Neuronal stem cell (in vitro differentiated cells): Measurements from ENCODE around the gene CLPSL2.

ENCODE experiments used
- DNase-seq: peaks from one replicate; pipeline ENCODE4 v3.0.0-alpha.2; 2013; ENCODE audit warnings: low spot score
- H2AFZ ChIP-seq: one replicate; pipeline ENCODE4 v1.6.1; 2013; ENCODE audit warnings: mild to moderate bottlenecking, low read length, inconsistent platforms
- H2AK5ac ChIP-seq: 2 replicates; pipeline ENCODE4 v1.6.1; 2013; ENCODE audit warnings: low read depth, mild to moderate bottlenecking, inconsistent platforms, low read length, moderate library complexity, mixed read lengths
- H2BK120ac ChIP-seq: 2 replicates; pipeline ENCODE4 v1.6.1; 2013; ENCODE audit warnings: low read depth, mild to moderate bottlenecking, inconsistent platforms, low read length, moderate library complexity, mixed read lengths
- H2BK12ac ChIP-seq: one replicate; pipeline ENCODE4 v1.6.1; 2013; ENCODE audit warnings: low read length, inconsistent platforms
- H2BK15ac ChIP-seq: 2 replicates; pipeline ENCODE4 v1.6.1; 2013; ENCODE audit warnings: mild to moderate bottlenecking, low read length, inconsistent platforms, mixed read lengths
- H2BK5ac ChIP-seq: one replicate; pipeline ENCODE4 v1.6.1; 2013; ENCODE audit warnings: inconsistent platforms, mild to moderate bottlenecking, low read length, moderate library complexity
- H3K14ac ChIP-seq: one replicate; pipeline ENCODE4 v1.6.1; 2013; ENCODE audit warnings: low read length, inconsistent platforms
- H3K18ac ChIP-seq: 2 replicates; pipeline ENCODE4 v1.6.1; 2013; ENCODE audit warnings: low read length, inconsistent platforms
- H3K23ac ChIP-seq: 2 replicates; pipeline ENCODE4 v1.6.1; 2013; ENCODE audit warnings: low read depth, mild to moderate bottlenecking, mixed read lengths, low read length, inconsistent platforms; ENCODE audit not compliant: poor library complexity
- H3K27ac ChIP-seq: replicated peaks from 3 replicates; pipeline ENCODE4 v1.5.1; 2013; ENCODE audit warnings: low read length, inconsistent platforms
- H3K27me3 ChIP-seq, 3 experiments: 2 replicates each; pipeline ENCODE4 v1.6.1; 2013; ENCODE audit warnings: low read length in 3 of 3, mild to moderate bottlenecking in 2 of 3, inconsistent platforms in 1 of 3, low read depth in 1 of 3, mixed read lengths in 1 of 3, moderate library complexity in 1 of 3; ENCODE audit not compliant: control insufficient read depth in 3 of 3, insufficient read depth in 3 of 3
- H3K36me3 ChIP-seq, 2 donors: replicated peaks in 1 of 2; 2 replicates each; pipeline ENCODE4 v1.6.1; 2013; ENCODE audit warnings: low read length in 2 of 2; ENCODE audit not compliant: control insufficient read depth in 2 of 2, insufficient read depth in 2 of 2
- H3K4ac ChIP-seq: 2 replicates; pipeline ENCODE4 v1.6.1; 2013; ENCODE audit warnings: inconsistent platforms, mild to moderate bottlenecking, low read length, moderate library complexity
- H3K4me1 ChIP-seq, 2 donors: 1 replicate in 1 of 2; 2 replicates in 1 of 2; pipeline ENCODE4 v1.6.1; 2013; ENCODE audit warnings: low read length in 2 of 2, low read depth in 1 of 2; ENCODE audit not compliant: control insufficient read depth in 2 of 2, insufficient read depth in 1 of 2
- H3K4me2 ChIP-seq: one replicate; pipeline ENCODE4 v1.6.1; 2013; ENCODE audit warnings: mild to moderate bottlenecking, low read length, inconsistent platforms; ENCODE audit not compliant: insufficient read depth, poor library complexity, severe bottlenecking
- H3K4me3 ChIP-seq, 2 donors: 2 replicates each; pipeline ENCODE4 v1.5.1; 2013; ENCODE audit warnings: low read length in 2 of 2, mild to moderate bottlenecking in 2 of 2, inconsistent platforms in 1 of 2, moderate library complexity in 1 of 2
- H3K79me1 ChIP-seq: one replicate; pipeline ENCODE4 v1.6.1; 2013; ENCODE audit warnings: low read depth, mild to moderate bottlenecking, inconsistent platforms, low read length, moderate library complexity
- H3K9ac ChIP-seq: one replicate; pipeline ENCODE4 v1.6.1; 2013; ENCODE audit warnings: mild to moderate bottlenecking, low read depth, low read length, inconsistent platforms; ENCODE audit not compliant: poor library complexity
- H3K9me3 ChIP-seq, 2 donors: replicated peaks in 1 of 2; 2 replicates each; pipeline versions ENCODE3 to v1.6.1; 2013; ENCODE audit warnings: low read length in 2 of 2, mild to moderate bottlenecking in 2 of 2, inconsistent platforms in 1 of 2, low read depth in 1 of 2, mixed read lengths in 1 of 2, moderate library complexity in 1 of 2; ENCODE audit not compliant: control insufficient read depth in 2 of 2, insufficient read depth in 1 of 2
- H4K8ac ChIP-seq: one replicate; pipeline ENCODE4 v1.6.1; 2013; ENCODE audit warnings: low read depth, mild to moderate bottlenecking, inconsistent platforms, low read length, moderate library complexity
- H4K91ac ChIP-seq: one replicate; pipeline ENCODE4 v1.6.1; 2013; ENCODE audit warnings: low read length, low read depth, mild to moderate bottlenecking, inconsistent platforms; ENCODE audit not compliant: poor library complexity
- WGBS, 2 donors: extraction: QIAGEN DNeasy Blood & Tissue Kit; methylation state at CpG; one replicate each; pipeline ENCODE4 v1.1.7; 2013; ENCODE audit warnings: missing lambda C conversion rate in 2 of 2, mixed read lengths in 1 of 2; ENCODE audit not compliant: insufficient read length in 2 of 2, insufficient replicate concordance in 1 of 2; ENCODE audit errors: extremely low coverage in 2 of 2; 5-methylcytosine and 5-hydroxymethylcytosine counted together

The CLPSL2 gene

DNA sequence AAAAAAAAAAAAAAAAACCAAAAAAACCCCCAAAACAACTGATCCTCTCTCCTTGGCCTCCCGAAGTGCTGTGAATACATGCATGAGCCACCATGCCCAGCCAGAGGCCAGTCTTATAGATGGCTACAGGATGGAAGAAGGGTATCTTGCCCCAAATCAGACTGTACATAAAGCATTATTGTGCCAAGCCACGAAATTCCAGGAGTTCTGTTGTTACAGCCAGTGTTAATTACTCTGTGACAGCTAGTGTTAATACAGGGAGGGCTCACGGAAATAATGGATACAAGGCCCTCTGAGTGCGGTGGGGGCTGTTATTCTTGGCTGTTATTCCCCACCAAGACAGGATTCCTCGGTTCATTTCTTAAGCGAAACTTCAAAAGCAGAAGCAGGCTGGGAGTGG, 1.4 kb upstream of the CLPSL2 start:
- H3K36me3 ChIP-seq, result no peaks in the 10 kb centered on the region

DNA sequence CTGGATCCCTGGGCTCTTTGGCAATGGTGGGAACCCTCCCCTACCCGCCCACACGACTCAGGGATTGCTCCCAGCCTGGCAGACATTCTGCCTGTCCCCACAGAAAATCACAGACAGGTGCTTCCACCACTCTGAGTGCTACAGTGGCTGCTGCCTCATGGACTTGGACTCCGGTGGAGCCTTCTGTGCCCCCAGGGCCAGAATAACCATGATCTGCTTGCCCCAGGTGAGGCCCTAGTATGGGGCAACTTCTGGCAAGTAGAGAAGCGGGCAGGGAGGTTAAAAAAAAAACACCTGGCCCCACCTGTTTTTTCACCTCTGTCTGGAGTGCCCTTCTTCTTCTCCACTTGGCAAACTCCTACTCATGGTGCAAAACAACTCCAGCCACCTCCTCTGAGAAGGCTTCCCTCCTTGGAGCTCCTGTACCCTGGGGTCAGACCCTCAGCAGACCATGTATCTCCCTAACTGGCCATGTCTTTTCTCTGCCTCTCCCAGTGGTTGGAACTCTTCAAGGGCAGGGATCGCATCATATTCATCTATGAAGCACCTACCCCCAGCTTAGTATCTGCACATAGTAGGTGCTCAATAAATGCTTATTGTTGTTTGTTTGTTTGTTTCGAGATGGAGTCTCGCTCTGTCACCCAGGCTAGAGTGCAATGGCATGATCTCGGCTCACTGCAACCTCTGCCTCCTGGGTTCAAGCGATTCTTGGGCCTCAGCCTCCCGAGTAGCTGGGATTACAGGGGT, 1.1 kb downstream of the CLPSL2 start:
- DNase-seq, result no peak
- Histone ChIP-seq H2BK5ac (no peak overlapping the region), H3K14ac (no peak overlapping the region), H3K4me2 (no peak overlapping the region), H3K4me3 (no peak overlapping the region), H3K79me1 (no peaks in the 10 kb centered on the region), H2BK12ac (no peak overlapping the region), H3K27ac (no peak overlapping the region), H2AK5ac (peak overlapping the region; percentile 49), H2BK15ac (no peak overlapping the region), H3K9ac (no peak overlapping the region), H3K18ac (no peak overlapping the region), H4K91ac (no peak overlapping the region), H4K8ac (no peak overlapping the region), H3K4ac (no peak overlapping the region), H3K27me3 (peaks cover 0 to 46% (median 0%) of the 10 kb centered on the region in 3 experiments), H3K23ac (no peak overlapping the region), H3K36me3 (no peaks in the 10 kb centered on the region), H2AFZ (no peak overlapping the region), H3K4me1 (peaks cover 2 to 4% of the 10 kb centered on the region in 2 donors), H3K9me3 (no peaks in the 10 kb centered on the region), H2BK120ac (no peak overlapping the region)
- WGBS, 2 donors, result no CpG with 5 or more reads among the region's 10 CpGs

More for the DNA sequence above, 1.4 kb upstream of the CLPSL2 start:
- H2AK5ac ChIP-seq, result no peak overlapping the region
- H3K4me2 ChIP-seq, result no peak overlapping the region
- no peak overlapping the region for H3K27ac ChIP-seq
- H3K18ac ChIP-seq, result no peak overlapping the region
- no peaks in the 10 kb centered on the region for H3K79me1 ChIP-seq
- H3K23ac ChIP-seq, result no peak overlapping the region
- no peak for DNase-seq
- no CpG with 5 or more reads among the region's 6 CpGs for WGBS, 2 donors
- H2BK12ac ChIP-seq, result no peak overlapping the region
- H3K14ac ChIP-seq, result no peak overlapping the region
- H3K4ac ChIP-seq, result no peak overlapping the region
- H3K27me3 ChIP-seq, result peaks cover 0 to 55% (median 0%) of the 10 kb centered on the region in 3 experiments
- no peaks in the 10 kb centered on the region for H3K9me3 ChIP-seq
- H2BK15ac ChIP-seq, result no peak overlapping the region
- H2AFZ ChIP-seq, result no peak overlapping the region
- H3K4me3 ChIP-seq, result no peak overlapping the region
- no peak overlapping the region for H4K8ac ChIP-seq
- H2BK5ac ChIP-seq, result no peak overlapping the region
- H2BK120ac ChIP-seq, result no peak overlapping the region
- H3K4me1 ChIP-seq, result peaks cover 3 to 4% of the 10 kb centered on the region in 2 donors
- H3K9ac ChIP-seq, result no peak overlapping the region
- H4K91ac ChIP-seq, result no peak overlapping the region

DNA sequence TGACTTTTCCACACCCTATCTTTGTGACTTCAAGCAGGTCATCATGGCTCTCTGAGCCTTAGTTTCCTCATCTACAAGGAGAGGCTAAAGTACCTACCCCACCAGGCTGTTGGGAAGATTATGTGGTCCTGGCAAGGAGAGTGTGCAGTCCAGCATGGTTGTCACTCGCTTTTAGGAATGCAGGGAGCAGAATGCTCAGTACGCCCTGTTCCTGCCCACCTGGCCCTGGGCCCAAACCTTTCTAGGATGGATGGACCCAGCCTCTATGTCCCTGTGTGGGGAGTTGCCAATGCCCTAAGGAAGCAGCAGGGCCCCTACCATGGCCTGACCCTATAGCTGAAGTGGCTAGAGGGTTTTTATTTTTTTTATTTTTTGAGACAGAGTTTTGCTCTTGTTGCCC, 2.0 kb downstream of the CLPSL2 start:
- Histone ChIP-seq H2BK15ac (no peak overlapping the region), H2AK5ac (no peak overlapping the region), H4K8ac (no peak overlapping the region), H2AFZ (no peak overlapping the region), H3K14ac (no peak overlapping the region), H3K18ac (no peak overlapping the region), H3K79me1 (no peaks in the 10 kb centered on the region), H3K36me3 (no peaks in the 10 kb centered on the region), H3K9ac (no peak overlapping the region), H3K27me3 (peaks cover 0 to 45% (median 0%) of the 10 kb centered on the region in 3 experiments), H3K4me1 (peaks cover 2 to 4% of the 10 kb centered on the region in 2 donors), H2BK12ac (no peak overlapping the region), H3K27ac (no peak overlapping the region), H2BK120ac (no peak overlapping the region), H4K91ac (no peak overlapping the region), H3K4me2 (no peak overlapping the region), H3K23ac (no peak overlapping the region), H2BK5ac (no peak overlapping the region), H3K9me3 (no peaks in the 10 kb centered on the region), H3K4me3 (no peak overlapping the region), H3K4ac (no peak overlapping the region)
- DNase-seq, result no peak
- no CpG with 5 or more reads among the region's 2 CpGs for WGBS, 2 donors

DNA sequence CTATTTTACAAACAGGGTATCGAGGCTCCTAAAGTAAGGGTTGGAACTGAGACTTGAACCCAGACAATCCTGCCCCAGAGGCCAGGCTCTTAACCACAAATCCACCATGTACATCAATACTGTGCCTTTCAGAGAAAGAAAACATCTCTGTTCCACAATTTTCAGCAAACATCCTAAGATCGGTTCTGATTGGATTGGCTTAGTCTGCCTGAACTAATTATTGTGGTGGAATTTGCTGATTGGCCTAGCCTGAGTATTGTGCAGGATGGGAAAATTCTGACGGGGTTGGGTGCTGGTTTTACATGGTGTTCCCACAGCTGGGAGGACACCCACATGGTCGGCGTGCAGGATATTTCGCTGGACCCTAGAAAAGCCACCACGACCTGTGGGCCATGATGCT, 4.3 kb downstream of the CLPSL2 start, which contains the start of gene CLPSL1:
CLPSL1 (plus strand) TSS at position 301 of the 400 bp plus-strand sequence; CDS start at position 393, 92 bp downstream.
- H2BK120ac ChIP-seq, result no peak within 1 kb of the TSS
- H2AFZ ChIP-seq, result no peak within 1 kb of the TSS
- peaks cover 2 to 4% of the 10 kb centered on the region in 2 donors for H3K4me1 ChIP-seq
- H3K4me2 ChIP-seq, result no peak within 1 kb of the TSS
- no peak within 1 kb of the TSS for H3K4ac ChIP-seq
- H3K23ac ChIP-seq, result no peak within 1 kb of the TSS
- no peaks in the 10 kb centered on the region for H3K79me1 ChIP-seq
- H3K9ac ChIP-seq, result peak within 1 kb of the TSS; percentile 24
- H2BK12ac ChIP-seq, result no peak within 1 kb of the TSS
- H4K8ac ChIP-seq, result no peak within 1 kb of the TSS
- H3K4me3 ChIP-seq, result no peak within 1 kb of the TSS
- H2BK5ac ChIP-seq, result no peak within 1 kb of the TSS
- WGBS, 2 donors, result no CpG with 5 or more reads among the region's 7 CpGs
- peak within 1 kb of the TSS; percentile 35 for H2BK15ac ChIP-seq
- H3K18ac ChIP-seq, result no peak within 1 kb of the TSS
- no peaks in the 10 kb centered on the region for H3K36me3 ChIP-seq
- H2AK5ac ChIP-seq, result no peak within 1 kb of the TSS
- H3K27me3 ChIP-seq, result peaks cover 0 to 40% (median 0%) of the 10 kb centered on the region in 3 experiments
- H3K9me3 ChIP-seq, result no peaks in the 10 kb centered on the region
- DNase-seq, result no peak
- no peak within 1 kb of the TSS for H4K91ac ChIP-seq
- H3K14ac ChIP-seq, result no peak within 1 kb of the TSS
- H3K27ac ChIP-seq, result no peak within 1 kb of the TSS
